ENCODE data around the gene FAM168A. TPM values are rescaled to one million over a fixed set of nuclear protein-coding genes. Genes with fewer than 3 reads are reported as not detected.

Gene FAM168A
- total and polyA plus RNA-seq, 7 donors, result 5.3 to 28.6 (median 18.1) TPM

- no peaks in the 10 kb centered on the region for H3K4me1 ChIP-seq
- DNase-seq, result no peak
Measured at GRCh38 chr11:73521621-73522020, 76.3 kb downstream of the FAM168A start.

GRCh38 chr11:73520353-73521061 lies 77.4 kb downstream of the FAM168A start:
- WGBS, 3 donors, result 59 to 69% (median 68%) methylated on average over 2 of the region's 2 CpGs
- no peak for DNase-seq
- no peak overlapping the region for H3K27ac ChIP-seq
- no peak for ATAC-seq
- H3K4me3 ChIP-seq, result no peak overlapping the region
- intact Hi-C loops (cut with DNase I), result no loop called here
- H3K36me3 ChIP-seq (ENCODE audit: insufficient read depth in 1 of 2, low read depth in 1 of 2), result no peaks in the 10 kb centered on the region
- TF ChIP-seq CTCF (IDR thresholded peaks at IDR 0.05), result no peak
- no peaks in the 10 kb centered on the region for H3K9me3 ChIP-seq
- H3K4me1 ChIP-seq, result no peaks in the 10 kb centered on the region
- no peaks in the 10 kb centered on the region for H3K27me3 ChIP-seq (ENCODE audit: insufficient read depth in 3 of 3, low read length in 2 of 3)

More at GRCh38 chr11:73521621-73522020, 76.3 kb downstream of the FAM168A start:
- intact Hi-C loops (cut with DNase I), result no loop called here
- no peak for ATAC-seq
- H3K27me3 ChIP-seq (ENCODE audit: insufficient read depth in 3 of 3, low read length in 2 of 3), result no peaks in the 10 kb centered on the region
- WGBS, 3 donors, result 33 to 44% (median 42%) methylated on average over 1 of the region's 1 CpG
- no peak overlapping the region for H3K4me3 ChIP-seq
- H3K27ac ChIP-seq, result no peak overlapping the region
- H3K9me3 ChIP-seq, result no peaks in the 10 kb centered on the region
- no peak for TF ChIP-seq CTCF (IDR thresholded peaks at IDR 0.05)
- H3K36me3 ChIP-seq (ENCODE audit: insufficient read depth in 1 of 2, low read depth in 1 of 2), result no peaks in the 10 kb centered on the region

GRCh38 chr11:73519266-73519665 lies 78.6 kb downstream of the FAM168A start:
- Histone ChIP-seq H3K27me3 (ENCODE audit: insufficient read depth in 3 of 3, low read length in 2 of 3) (no peaks in the 10 kb centered on the region), H3K9me3 (no peaks in the 10 kb centered on the region), H3K4me3 (no peak overlapping the region), H3K4me1 (no peaks in the 10 kb centered on the region), H3K27ac (no peak overlapping the region), H3K36me3 (ENCODE audit: insufficient read depth in 1 of 2, low read depth in 1 of 2) (no peaks in the 10 kb centered on the region)
- ATAC-seq (no peak), DNase-seq (no peak)
- TF ChIP-seq CTCF (IDR thresholded peaks at IDR 0.05), result no peak
- intact Hi-C loops (cut with DNase I), result loop anchor here in 1 of 2 donors (5.0 kb wide), 1 partner anchor 47 kb away; no protein-coding TSS in a partner anchor

- no peak for DNase-seq
- 89 to 98% (median 90%) methylated on average over 1 of the region's 1 CpG for WGBS, 3 donors
- Histone ChIP-seq H3K27me3 (ENCODE audit: insufficient read depth in 3 of 3, low read length in 2 of 3) (no peaks in the 10 kb centered on the region), H3K4me1 (no peaks in the 10 kb centered on the region), H3K36me3 (ENCODE audit: insufficient read depth in 1 of 2, low read depth in 1 of 2) (no peaks in the 10 kb centered on the region), H3K4me3 (no peak overlapping the region), H3K9me3 (no peaks in the 10 kb centered on the region), H3K27ac (no peak overlapping the region)
- intact Hi-C loops (cut with DNase I), result loop anchor here in 1 of 2 donors (5.0 kb wide), 1 partner anchor 46 kb away; no protein-coding TSS in a partner anchor
- TF ChIP-seq CTCF (IDR thresholded peaks at IDR 0.05), result no peak
- no peak for ATAC-seq
Measured at GRCh38 chr11:73518195-73518594, 79.7 kb downstream of the FAM168A start.

- no peak overlapping the region for H3K4me3 ChIP-seq
- H3K36me3 ChIP-seq (ENCODE audit: insufficient read depth in 1 of 2, low read depth in 1 of 2), result no peaks in the 10 kb centered on the region
- no peak for DNase-seq
- H3K4me1 ChIP-seq, result peaks cover 4% of the 10 kb centered on the region
- intact Hi-C loops (cut with DNase I), result loop anchor here in 1 of 2 donors (5.0 kb wide), 1 partner anchor 44 kb away; no protein-coding TSS in a partner anchor
- no peaks in the 10 kb centered on the region for H3K27me3 ChIP-seq (ENCODE audit: insufficient read depth in 3 of 3, low read length in 2 of 3)
- ATAC-seq, result no peak
- no peak overlapping the region for H3K27ac ChIP-seq
- no peaks in the 10 kb centered on the region for H3K9me3 ChIP-seq
- TF ChIP-seq CTCF (IDR thresholded peaks at IDR 0.05), result no peak
Measured at GRCh38 chr11:73516080-73516479, 81.8 kb downstream of the FAM168A start.
